HEK293T (cell line): Measurements from ENCODE around the gene GLIS2.

Experiments used
- BHLHE40 ChIP-seq: fragments of 450-650 bp; IDR thresholded peaks from 2 replicates; pipeline ENCODE4 v1.6.1; 2016; ENCODE audit warnings: mild to moderate bottlenecking, moderate library complexity, borderline replicate concordance
- ELF4 ChIP-seq: fragments of 450-650 bp; IDR thresholded peaks from 2 replicates; pipeline ENCODE4 v1.6.1; 2017; ENCODE audit warnings: antibody characterized with exemption
- FOXA1 ChIP-seq: fragments of 450-650 bp; IDR thresholded peaks from 2 replicates; pipeline ENCODE4 v1.6.1; 2016; ENCODE audit warnings: mild to moderate bottlenecking
- FOXK2 ChIP-seq: fragments of 450-650 bp; IDR thresholded peaks from 2 replicates; pipeline ENCODE4 v1.6.1; 2016; ENCODE audit warnings: mild to moderate bottlenecking
- FOXM1 ChIP-seq: fragments of 450-650 bp; IDR thresholded peaks from 2 replicates; pipeline ENCODE4 v1.6.1; 2017; ENCODE audit warnings: mild to moderate bottlenecking, borderline replicate concordance
- HDGF ChIP-seq: fragments of 450-650 bp; IDR thresholded peaks from 2 replicates; pipeline ENCODE4 v1.6.1; 2017; ENCODE audit warnings: antibody characterized with exemption, borderline replicate concordance
- L3MBTL2 ChIP-seq: fragments of 450-650 bp; conservative IDR thresholded peaks from 2 replicates; pipeline ENCODE4 v1.6.1; 2016; ENCODE audit warnings: mild to moderate bottlenecking
- LEF1 ChIP-seq: fragments of 450-650 bp; IDR thresholded peaks from 2 replicates; pipeline ENCODE4 v1.6.1; 2017; ENCODE audit warnings: mild to moderate bottlenecking, borderline replicate concordance
- NFRKB ChIP-seq: fragments of 450-650 bp; IDR thresholded peaks from 2 replicates; pipeline ENCODE4 v1.6.1; 2016; ENCODE audit warnings: mild to moderate bottlenecking, moderate library complexity
- SP1 ChIP-seq: fragments of 450-650 bp; IDR thresholded peaks from 2 replicates; pipeline ENCODE4 v1.6.1; 2017
- TARDBP ChIP-seq: fragments of 450-650 bp; IDR thresholded peaks from 2 replicates; pipeline ENCODE4 v1.6.1; 2016
- ZNF384 ChIP-seq: fragments of 450-650 bp; IDR thresholded peaks from 2 replicates; pipeline ENCODE4 v1.6.1; 2016
- TF ChIP-seq, protein P1 (sequence below): fragments of 450-650 bp; IDR thresholded peaks from 2 replicates; pipeline ENCODE4 v1.6.1; 2016

DNA sequence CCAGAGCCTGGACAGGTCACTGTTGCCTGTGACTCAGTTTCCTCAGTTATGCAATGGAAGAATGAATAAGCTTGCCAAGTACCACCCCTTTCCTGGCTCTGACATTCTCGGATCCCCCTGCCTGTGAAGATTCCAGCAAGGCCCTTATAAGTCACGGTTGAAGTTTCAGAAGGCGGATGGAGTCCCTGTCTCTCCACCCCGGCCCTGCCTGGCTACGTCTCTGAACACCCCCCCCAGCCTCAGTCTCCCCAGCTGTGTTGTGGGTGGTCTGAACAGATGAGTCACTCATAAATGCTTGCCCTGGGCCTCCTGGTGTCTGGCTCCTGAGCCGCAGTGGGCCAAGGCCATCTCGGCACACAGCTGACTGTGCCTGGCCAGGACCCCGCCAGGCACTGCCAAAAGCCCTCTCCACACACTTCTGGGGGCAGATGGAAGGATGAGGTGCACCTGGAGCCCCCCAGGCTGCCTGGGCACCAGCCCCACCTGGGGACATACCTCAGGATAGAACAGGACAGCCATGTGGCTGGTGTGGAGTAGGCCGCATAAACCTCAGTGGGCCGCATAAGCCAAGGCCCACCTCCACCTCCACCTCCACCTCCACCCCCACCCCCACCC lies 71.2 kb downstream of the GLIS2 start:
- no peak for TF ChIP-seq FOXM1
- no peak for TF ChIP-seq TARDBP
- TF ChIP-seq ZNF384 = no peak
- TF ChIP-seq BHLHE40 = no peak
- TF ChIP-seq NFRKB = no peak
- TF ChIP-seq HDGF = no peak
- no peak for TF ChIP-seq L3MBTL2
- no peak for TF ChIP-seq LEF1
- no peak for TF ChIP-seq FOXA1
- no peak for TF ChIP-seq SP1
- TF ChIP-seq, protein P1, sequence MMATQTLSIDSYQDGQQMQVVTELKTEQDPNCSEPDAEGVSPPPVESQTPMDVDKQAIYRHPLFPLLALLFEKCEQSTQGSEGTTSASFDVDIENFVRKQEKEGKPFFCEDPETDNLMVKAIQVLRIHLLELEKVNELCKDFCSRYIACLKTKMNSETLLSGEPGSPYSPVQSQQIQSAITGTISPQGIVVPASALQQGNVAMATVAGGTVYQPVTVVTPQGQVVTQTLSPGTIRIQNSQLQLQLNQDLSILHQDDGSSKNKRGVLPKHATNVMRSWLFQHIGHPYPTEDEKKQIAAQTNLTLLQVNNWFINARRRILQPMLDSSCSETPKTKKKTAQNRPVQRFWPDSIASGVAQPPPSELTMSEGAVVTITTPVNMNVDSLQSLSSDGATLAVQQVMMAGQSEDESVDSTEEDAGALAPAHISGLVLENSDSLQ = no peak
- TF ChIP-seq FOXK2 = no peak
- TF ChIP-seq ELF4 = no peak
